RWPE2 (cell line): ENCODE measurements around the gene CNBD2.
A peak's percentile ranks its signal among the peaks of the same experiment; 100 is the strongest.
"Not testable (repeated sequence)": the region's sequence is repeated elsewhere in the genome, so short reads cannot be mapped to it uniquely, and the experiment has no call there.

ENCODE experiments used
- ATAC-seq: fragments of 200-7000 bp; cut with Tn5 transposase; 3 replicates; pipeline ENCODE4 v1.9.1; 2021; ENCODE audit warnings: low read depth
- DNase-seq: peaks from one replicate; pipeline ENCODE4 v3.0.0-alpha.2; 2020; ENCODE audit warnings: low spot score
- H3K27ac ChIP-seq: fragments of 450-650 bp; 2 replicates; pipeline ENCODE4 v1.5.1; 2017; ENCODE audit warnings: mild to moderate bottlenecking; ENCODE audit not compliant: poor library complexity, severe bottlenecking
- H3K27me3 ChIP-seq: fragments of 250-450 bp; sonication (Bioruptor Pico); 2 replicates; pipeline ENCODE4 v1.5.1; 2021; ENCODE audit warnings: mild to moderate bottlenecking, moderate library complexity; ENCODE audit not compliant: insufficient read depth, poor library complexity, severe bottlenecking
- H3K36me3 ChIP-seq: fragments of 250-450 bp; sonication (Bioruptor Pico); 2 replicates; pipeline ENCODE4 v1.5.1; 2020; ENCODE audit warnings: low read depth, mild to moderate bottlenecking, moderate library complexity
- H3K4me1 ChIP-seq: fragments of 250-450 bp; sonication (Bioruptor Pico); 2 replicates; pipeline ENCODE4 v1.5.1; 2021; ENCODE audit warnings: mild to moderate bottlenecking, moderate library complexity; ENCODE audit not compliant: insufficient read depth, poor library complexity, severe bottlenecking
- H3K4me3 ChIP-seq: fragments of 250-450 bp; sonication (Bioruptor Pico); 2 replicates; pipeline ENCODE4 v1.5.1; 2021; ENCODE audit warnings: mild to moderate bottlenecking, moderate library complexity; ENCODE audit not compliant: severe bottlenecking
- H3K9me3 ChIP-seq: fragments of 250-450 bp; sonication (Bioruptor Pico); 2 replicates; pipeline ENCODE4 v1.5.1; 2021; ENCODE audit warnings: mild to moderate bottlenecking, moderate library complexity; ENCODE audit not compliant: severe bottlenecking
- TF ChIP-seq, protein P1 (sequence below): fragments of 450-650 bp; IDR thresholded peaks from one replicate; pipeline ENCODE4 v1.5.1; 2017; ENCODE audit warnings: mild to moderate bottlenecking, moderate library complexity; ENCODE audit not compliant: poor library complexity, severe bottlenecking

The CNBD2 gene

DNA sequence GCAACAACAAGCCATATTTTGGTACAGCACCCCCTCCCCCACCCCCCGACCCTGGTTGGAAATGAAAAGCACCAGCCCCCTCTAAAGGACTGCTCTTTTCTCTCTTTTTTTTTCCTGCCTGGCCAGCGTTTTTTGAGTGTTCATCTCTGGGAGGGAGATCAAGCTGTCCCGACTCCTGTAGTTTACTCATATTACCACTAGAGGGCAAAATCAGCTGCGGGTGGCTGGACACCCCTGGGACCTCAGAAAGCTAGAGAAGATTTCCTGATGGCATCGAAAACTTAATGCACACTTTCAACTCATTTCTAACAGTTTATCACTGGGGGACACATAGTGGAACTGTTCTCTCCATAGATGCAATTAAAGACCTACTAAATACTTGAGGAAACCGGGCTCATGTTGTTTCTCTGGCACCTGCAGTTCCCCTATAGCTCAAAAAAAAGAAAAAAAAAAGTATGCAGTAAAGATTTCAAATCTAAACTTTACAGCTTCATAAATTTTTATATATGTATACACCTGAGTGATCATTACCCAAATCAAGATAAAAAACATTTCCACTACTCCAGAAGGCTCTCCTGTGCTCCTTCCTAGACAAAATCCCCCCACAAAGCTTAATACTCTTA is 24.4 kb downstream of the CNBD2 start:
- TF ChIP-seq, protein P1, sequence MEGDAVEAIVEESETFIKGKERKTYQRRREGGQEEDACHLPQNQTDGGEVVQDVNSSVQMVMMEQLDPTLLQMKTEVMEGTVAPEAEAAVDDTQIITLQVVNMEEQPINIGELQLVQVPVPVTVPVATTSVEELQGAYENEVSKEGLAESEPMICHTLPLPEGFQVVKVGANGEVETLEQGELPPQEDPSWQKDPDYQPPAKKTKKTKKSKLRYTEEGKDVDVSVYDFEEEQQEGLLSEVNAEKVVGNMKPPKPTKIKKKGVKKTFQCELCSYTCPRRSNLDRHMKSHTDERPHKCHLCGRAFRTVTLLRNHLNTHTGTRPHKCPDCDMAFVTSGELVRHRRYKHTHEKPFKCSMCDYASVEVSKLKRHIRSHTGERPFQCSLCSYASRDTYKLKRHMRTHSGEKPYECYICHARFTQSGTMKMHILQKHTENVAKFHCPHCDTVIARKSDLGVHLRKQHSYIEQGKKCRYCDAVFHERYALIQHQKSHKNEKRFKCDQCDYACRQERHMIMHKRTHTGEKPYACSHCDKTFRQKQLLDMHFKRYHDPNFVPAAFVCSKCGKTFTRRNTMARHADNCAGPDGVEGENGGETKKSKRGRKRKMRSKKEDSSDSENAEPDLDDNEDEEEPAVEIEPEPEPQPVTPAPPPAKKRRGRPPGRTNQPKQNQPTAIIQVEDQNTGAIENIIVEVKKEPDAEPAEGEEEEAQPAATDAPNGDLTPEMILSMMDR = peak; percentile 100
- peak; percentile 75 for ATAC-seq
- Histone ChIP-seq H3K4me3 (no peak overlapping the region), H3K9me3 (no peaks in the 10 kb centered on the region), H3K4me1 (peaks cover 4% of the 10 kb centered on the region), H3K27ac (no peak overlapping the region), H3K36me3 (no peaks in the 10 kb centered on the region), H3K27me3 (no peaks in the 10 kb centered on the region)
- DNase-seq = no peak

DNA sequence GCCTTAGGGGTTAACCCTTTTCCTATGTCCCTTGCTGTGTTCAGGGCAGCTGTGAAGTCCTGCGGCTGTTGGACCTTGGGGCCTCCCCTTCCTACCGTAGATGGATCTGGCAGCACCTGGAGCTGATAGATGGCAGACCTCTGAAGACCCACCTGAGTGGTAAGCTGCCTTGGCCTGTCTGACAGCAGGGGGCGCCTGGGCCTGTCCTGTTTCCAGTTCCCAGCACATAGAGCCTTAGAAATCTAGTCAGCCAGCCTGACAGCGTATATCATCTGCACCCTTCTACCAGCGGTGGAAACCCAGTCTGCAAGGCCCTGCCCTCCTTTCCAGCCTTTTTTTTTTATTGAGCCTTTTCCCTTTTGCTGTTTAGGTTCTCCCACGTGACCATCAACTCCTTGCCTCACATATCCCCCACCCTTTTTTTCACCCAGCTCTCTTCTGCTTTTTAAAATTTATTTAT is 26.6 kb downstream of the CNBD2 start:
- H3K4me3 ChIP-seq = no peak overlapping the region
- peak; percentile 95 for ATAC-seq
- peaks cover 1% of the 10 kb centered on the region for H3K9me3 ChIP-seq
- H3K4me1 ChIP-seq = peaks cover 4% of the 10 kb centered on the region
- H3K36me3 ChIP-seq = no peaks in the 10 kb centered on the region
- DNase-seq = peak; percentile 93
- TF ChIP-seq, protein P1 = peak; percentile 100
- no peak overlapping the region for H3K27ac ChIP-seq
- H3K27me3 ChIP-seq = no peaks in the 10 kb centered on the region

DNA sequence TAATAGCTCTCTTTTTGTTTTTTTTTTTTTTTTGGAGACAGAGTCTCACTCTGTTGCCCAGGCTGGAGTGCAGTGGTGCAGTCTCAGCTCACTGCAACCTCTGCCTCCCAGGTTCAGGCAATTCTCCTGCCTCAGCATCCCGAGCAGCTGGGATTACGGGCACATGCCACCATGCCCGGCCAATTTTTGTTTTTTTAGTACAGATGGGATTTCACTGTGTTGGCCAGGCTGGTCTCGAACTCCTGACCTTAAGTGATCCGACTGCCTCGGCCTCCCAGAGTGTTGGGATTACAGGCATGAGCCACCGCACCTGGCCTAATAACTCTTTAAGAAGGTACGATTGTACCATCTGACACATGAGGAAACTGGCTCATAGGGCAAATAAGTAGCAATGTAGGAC is 28.1 kb downstream of the CNBD2 start:
- not testable (repeated sequence) for H3K27me3 ChIP-seq, H3K9me3 ChIP-seq, ATAC-seq, H3K27ac ChIP-seq, H3K4me3 ChIP-seq, H3K4me1 ChIP-seq, H3K36me3 ChIP-seq
- peak; percentile 54 for DNase-seq

DNA sequence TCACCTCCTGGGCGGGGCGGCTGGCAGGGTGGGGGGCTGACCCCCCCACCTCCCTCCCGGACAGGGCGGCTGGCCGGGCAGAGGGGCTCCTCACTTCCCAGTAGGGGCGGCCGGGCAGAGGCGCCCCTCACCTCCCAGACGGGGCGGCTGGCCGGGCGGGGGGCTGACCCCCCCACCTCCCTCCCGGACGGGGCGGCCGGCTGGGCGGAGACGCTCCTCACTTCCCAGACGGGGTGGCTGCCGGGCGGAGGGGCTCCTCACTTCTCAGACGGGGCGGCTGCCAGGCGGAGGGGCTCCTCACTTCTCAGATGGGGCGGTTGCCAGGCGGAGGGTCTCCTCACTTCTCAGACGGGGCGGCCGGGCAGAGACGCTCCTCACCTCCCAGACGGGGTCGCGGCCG is 32.9 kb downstream of the CNBD2 start:
- H3K9me3 ChIP-seq = peaks cover 11% of the 10 kb centered on the region
- not testable (repeated sequence) for H3K27me3 ChIP-seq, ATAC-seq, H3K36me3 ChIP-seq, H3K27ac ChIP-seq, H3K4me3 ChIP-seq, DNase-seq, H3K4me1 ChIP-seq

DNA sequence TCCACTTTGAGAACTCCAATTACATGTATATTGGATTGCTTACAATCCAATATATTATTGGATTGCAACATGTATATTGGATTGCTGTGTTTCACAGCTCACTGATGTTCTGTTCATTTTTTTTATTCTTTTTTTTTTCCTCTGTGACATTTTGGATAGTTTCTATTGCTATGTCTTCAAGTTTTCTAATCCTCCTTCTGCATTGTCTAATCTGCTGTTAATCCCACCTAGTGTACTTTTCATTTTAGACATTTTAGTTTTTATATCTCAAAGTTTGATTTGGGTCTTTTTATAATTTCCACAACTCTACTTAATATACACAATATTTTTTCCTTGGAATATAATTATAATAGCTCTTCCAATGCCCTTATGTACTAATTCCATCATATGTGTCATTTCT is 34.5 kb downstream of the CNBD2 start:
- H3K9me3 ChIP-seq = peaks cover 11% of the 10 kb centered on the region
- H3K4me1 ChIP-seq = no peaks in the 10 kb centered on the region
- H3K36me3 ChIP-seq = no peaks in the 10 kb centered on the region
- ATAC-seq (no peak), DNase-seq (no peak)
- no peaks in the 10 kb centered on the region for H3K27me3 ChIP-seq
- H3K4me3 ChIP-seq = no peak overlapping the region
- TF ChIP-seq, protein P1 = no peak
- H3K27ac ChIP-seq = no peak overlapping the region

DNA sequence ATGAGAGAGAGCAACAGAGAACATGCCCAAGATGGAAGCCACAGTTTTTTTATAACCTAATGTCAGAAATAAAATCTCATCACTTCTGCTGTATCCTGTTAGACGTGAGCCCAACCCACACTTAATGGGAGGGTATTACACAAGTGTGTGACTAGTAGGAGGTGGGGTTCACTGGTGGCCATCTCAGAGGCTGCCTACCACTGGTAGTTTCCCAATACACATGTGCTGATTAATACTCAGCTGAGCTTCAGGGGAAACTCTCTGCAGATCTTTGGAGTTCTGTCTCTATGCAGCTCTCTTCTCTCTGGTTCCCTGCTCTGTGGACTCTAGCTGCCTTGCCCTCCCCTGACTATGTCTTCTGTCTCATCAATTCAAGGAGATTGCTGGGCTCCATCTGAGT is 35.7 kb downstream of the CNBD2 start:
- DNase-seq = peak; percentile 47
- no peak overlapping the region for H3K4me3 ChIP-seq
- no peak overlapping the region for H3K27ac ChIP-seq
- H3K27me3 ChIP-seq = no peaks in the 10 kb centered on the region
- H3K9me3 ChIP-seq = peaks cover 11% of the 10 kb centered on the region
- peak; percentile 50; the same call in 1 of the 3 replicates for ATAC-seq
- H3K4me1 ChIP-seq = no peaks in the 10 kb centered on the region
- TF ChIP-seq, protein P1 = no peak
- no peaks in the 10 kb centered on the region for H3K36me3 ChIP-seq
